Measurements from ENCODE around the gene GLYR1. TPM values are rescaled to one million over a fixed set of nuclear protein-coding genes. Genes with fewer than 3 reads are reported as not detected.

The GLYR1 gene
- total RNA-seq, 4 donors from 2014 or later: 86.0 to 129 (median 97.0) TPM

DNA sequence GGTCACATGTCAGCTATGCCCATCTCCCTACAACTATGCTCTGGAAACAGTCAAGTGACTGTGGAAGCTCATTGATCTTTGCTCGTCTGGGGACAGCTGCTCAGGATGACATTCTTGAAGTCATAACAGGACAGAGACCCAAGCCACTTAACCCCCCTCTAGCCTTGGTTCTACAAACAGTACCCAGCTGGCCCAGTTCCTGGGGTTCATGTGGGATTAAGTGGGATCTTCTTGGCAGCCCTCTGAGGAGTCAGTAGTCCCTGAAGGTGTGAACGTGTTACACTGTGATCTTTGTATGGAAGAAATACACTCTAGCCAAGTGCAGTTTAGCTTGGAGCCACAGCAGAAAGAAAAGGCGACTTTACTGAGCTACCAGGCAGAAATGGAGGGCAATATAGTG, 26.0 kb upstream of the GLYR1 start:
- ATAC-seq: no peak
- no peaks in the 10 kb centered on the region for H3K27me3 ChIP-seq
- WGBS, 2 donors (ENCODE audit: low coverage in 1 of 2): 64% methylated on average over 2 of the region's 3 CpGs; no CpG with 5 or more reads in 1 of the 2 donors
- H3K27ac ChIP-seq: no peak overlapping the region
- H3K36me3 ChIP-seq: peaks cover 0 to 99% of the 10 kb centered on the region in 2 donors
- no peak for TF ChIP-seq EP300 (IDR thresholded peaks at IDR 0.05)
- no peak for TF ChIP-seq POLR2AphosphoS5 (IDR thresholded peaks at IDR 0.05)
- TF ChIP-seq POLR2A (IDR thresholded peaks at IDR 0.05): no peak
- TF ChIP-seq, protein P1, sequence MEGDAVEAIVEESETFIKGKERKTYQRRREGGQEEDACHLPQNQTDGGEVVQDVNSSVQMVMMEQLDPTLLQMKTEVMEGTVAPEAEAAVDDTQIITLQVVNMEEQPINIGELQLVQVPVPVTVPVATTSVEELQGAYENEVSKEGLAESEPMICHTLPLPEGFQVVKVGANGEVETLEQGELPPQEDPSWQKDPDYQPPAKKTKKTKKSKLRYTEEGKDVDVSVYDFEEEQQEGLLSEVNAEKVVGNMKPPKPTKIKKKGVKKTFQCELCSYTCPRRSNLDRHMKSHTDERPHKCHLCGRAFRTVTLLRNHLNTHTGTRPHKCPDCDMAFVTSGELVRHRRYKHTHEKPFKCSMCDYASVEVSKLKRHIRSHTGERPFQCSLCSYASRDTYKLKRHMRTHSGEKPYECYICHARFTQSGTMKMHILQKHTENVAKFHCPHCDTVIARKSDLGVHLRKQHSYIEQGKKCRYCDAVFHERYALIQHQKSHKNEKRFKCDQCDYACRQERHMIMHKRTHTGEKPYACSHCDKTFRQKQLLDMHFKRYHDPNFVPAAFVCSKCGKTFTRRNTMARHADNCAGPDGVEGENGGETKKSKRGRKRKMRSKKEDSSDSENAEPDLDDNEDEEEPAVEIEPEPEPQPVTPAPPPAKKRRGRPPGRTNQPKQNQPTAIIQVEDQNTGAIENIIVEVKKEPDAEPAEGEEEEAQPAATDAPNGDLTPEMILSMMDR (IDR thresholded peaks at IDR 0.05): no peak
- no peaks in the 10 kb centered on the region for H3K9me3 ChIP-seq
- no peak overlapping the region for H3K4me3 ChIP-seq
- no peaks in the 10 kb centered on the region for H3K4me1 ChIP-seq

DNA sequence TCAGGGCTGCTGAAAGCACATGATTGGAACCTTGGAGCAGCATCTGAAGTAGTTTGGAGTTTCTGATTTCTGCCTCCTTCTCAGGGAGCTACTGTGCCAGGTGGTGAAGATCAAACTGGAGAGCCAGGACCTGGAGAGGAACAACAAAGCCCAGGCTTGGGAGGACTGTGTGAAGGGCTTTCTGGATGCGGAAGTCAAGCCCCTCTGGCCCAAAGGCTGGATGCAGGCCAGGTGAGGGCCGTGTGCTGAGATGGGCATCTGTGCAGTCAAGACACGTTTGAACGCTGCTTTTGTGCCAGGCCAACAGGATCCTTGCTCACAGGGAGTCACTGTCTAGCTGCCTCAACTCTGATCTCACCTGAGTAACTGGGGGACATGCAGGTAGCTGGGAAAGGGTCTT, 24.0 kb upstream of the GLYR1 start:
- ATAC-seq: no peak
- Histone ChIP-seq H3K9me3 (no peaks in the 10 kb centered on the region), H3K27me3 (no peaks in the 10 kb centered on the region), H3K4me1 (no peaks in the 10 kb centered on the region), H3K36me3 (peaks cover 0 to 83% of the 10 kb centered on the region in 2 donors), H3K27ac (no peak overlapping the region), H3K4me3 (no peak overlapping the region)
- WGBS, 2 donors (ENCODE audit: low coverage in 1 of 2): 87% methylated on average over 3 of the region's 4 CpGs; no CpG with 5 or more reads in 1 of the 2 donors
- TF ChIP-seq, protein P1 (IDR thresholded peaks at IDR 0.05): no peak
- TF ChIP-seq EP300 (IDR thresholded peaks at IDR 0.05): no peak
- no peak for TF ChIP-seq POLR2A (IDR thresholded peaks at IDR 0.05)
- no peak for TF ChIP-seq POLR2AphosphoS5 (IDR thresholded peaks at IDR 0.05)

DNA sequence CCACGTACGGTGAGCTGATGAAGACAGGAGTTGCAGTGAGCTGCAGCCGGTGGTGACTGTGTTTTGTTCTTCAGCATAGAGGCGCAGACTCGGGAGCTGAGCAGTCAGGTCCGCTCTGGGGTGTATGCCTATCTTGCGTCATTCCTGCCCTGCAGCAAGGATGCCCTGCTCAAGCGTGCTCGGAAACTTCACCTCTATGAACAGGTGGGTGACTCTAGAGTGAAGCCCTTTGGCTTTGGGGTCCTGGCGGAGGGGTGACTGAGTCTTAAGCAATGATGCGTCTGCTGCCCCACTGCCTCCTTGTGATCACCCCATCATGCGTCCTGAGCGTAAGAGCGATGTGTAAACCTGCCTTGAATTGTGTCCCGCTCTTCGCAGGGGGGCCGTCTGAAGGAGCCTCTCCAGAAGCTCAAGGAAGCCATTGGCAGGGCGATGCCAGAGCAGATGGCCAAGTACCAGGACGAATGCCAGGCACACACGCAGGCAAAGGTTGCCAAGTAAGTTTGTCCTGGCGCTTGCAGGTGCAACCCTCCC, 23.1 kb upstream of the GLYR1 start:
- WGBS, 2 donors (ENCODE audit: low coverage in 1 of 2): no CpG with 5 or more reads among the region's 21 CpGs

DNA sequence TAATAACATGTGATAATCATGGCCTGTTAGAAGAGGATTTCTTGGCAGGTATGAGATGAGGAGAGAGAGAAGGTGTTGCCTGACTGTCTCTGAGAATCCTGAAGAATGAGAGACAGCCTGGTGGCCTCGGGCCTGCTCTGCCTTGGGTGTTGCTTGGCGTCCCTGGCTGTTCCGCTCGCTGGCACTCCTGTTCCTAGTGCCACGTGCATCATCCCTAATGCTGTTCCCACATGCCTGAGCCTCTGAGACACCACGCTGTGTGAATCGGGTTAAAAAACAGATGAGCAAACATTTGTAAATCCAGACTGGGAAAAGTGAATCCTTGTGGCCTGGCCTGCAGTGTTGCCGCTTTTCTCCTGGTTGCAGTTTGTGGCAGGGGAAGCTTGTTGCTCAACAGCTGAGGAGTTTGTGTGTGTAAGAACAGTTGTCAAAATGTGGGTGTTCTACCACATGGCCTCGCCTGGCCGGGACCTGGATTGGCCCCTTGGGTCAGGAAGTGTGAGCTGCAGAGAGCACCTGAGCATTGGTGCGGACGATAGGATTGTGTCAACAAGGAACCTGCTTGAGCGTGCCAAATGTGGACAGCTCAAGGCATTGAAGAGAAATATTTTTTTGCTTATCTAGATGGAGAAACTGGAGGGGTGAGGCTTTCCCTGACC, 22.2 kb upstream of the GLYR1 start:
- no peak for ATAC-seq
- no peaks in the 10 kb centered on the region for H3K4me1 ChIP-seq
- no peaks in the 10 kb centered on the region for H3K9me3 ChIP-seq
- 71 to 100% methylated on average over 4 to 7 of the region's 13 CpGs for WGBS, 2 donors (ENCODE audit: low coverage in 1 of 2)
- no peak overlapping the region for H3K4me3 ChIP-seq
- peaks cover 0 to 69% of the 10 kb centered on the region in 2 donors for H3K36me3 ChIP-seq
- TF ChIP-seq, protein P1 (IDR thresholded peaks at IDR 0.05): no peak
- no peak for TF ChIP-seq POLR2A (IDR thresholded peaks at IDR 0.05)
- TF ChIP-seq POLR2AphosphoS5 (IDR thresholded peaks at IDR 0.05): no peak
- no peak for TF ChIP-seq EP300 (IDR thresholded peaks at IDR 0.05)
- H3K27me3 ChIP-seq: no peaks in the 10 kb centered on the region
- no peak overlapping the region for H3K27ac ChIP-seq

More for the DNA sequence above, 23.1 kb upstream of the GLYR1 start:
- TF ChIP-seq, protein P1 (IDR thresholded peaks at IDR 0.05): no peak
- TF ChIP-seq POLR2AphosphoS5 (IDR thresholded peaks at IDR 0.05) (no peak), EP300 (IDR thresholded peaks at IDR 0.05) (no peak), POLR2A (IDR thresholded peaks at IDR 0.05) (no peak)
- no peaks in the 10 kb centered on the region for H3K4me1 ChIP-seq
- H3K36me3 ChIP-seq: peaks cover 0 to 75% of the 10 kb centered on the region in 2 donors
- no peak for ATAC-seq
- no peak overlapping the region for H3K4me3 ChIP-seq
- H3K9me3 ChIP-seq: no peaks in the 10 kb centered on the region
- no peaks in the 10 kb centered on the region for H3K27me3 ChIP-seq
- no peak overlapping the region for H3K27ac ChIP-seq

DNA sequence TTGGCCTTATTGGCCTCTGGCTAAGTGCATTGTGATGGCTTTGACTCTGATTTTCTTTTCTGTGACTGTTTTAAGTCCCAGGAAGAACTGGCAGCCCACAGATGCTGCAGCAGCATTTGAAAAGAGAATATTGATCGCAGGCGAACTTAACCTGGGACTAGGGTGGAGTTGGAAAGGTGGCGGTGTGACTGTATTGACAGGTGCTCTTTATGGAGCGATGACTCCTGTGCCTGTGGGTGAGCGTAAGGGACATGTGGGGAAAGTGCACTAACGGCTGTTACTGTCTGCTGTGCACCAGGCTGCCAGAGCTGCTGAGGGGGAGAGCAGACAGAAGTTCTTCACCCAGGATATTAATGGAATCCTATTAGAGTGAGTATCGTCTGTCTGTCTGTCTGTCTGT, 21.4 kb upstream of the GLYR1 start:
- no peak for ATAC-seq
- TF ChIP-seq, protein P1 (IDR thresholded peaks at IDR 0.05): no peak
- TF ChIP-seq EP300 (IDR thresholded peaks at IDR 0.05) (no peak), POLR2AphosphoS5 (IDR thresholded peaks at IDR 0.05) (no peak), POLR2A (IDR thresholded peaks at IDR 0.05) (no peak)
- no peaks in the 10 kb centered on the region for H3K27me3 ChIP-seq
- H3K36me3 ChIP-seq: peaks cover 0 to 65% of the 10 kb centered on the region in 2 donors
- 93 to 94% methylated on average over 4 to 5 of the region's 7 CpGs for WGBS, 2 donors (ENCODE audit: low coverage in 1 of 2)
- H3K27ac ChIP-seq: no peak overlapping the region
- no peak overlapping the region for H3K4me3 ChIP-seq
- no peaks in the 10 kb centered on the region for H3K9me3 ChIP-seq
- H3K4me1 ChIP-seq: peaks cover 0 to 3% (median 0%) of the 10 kb centered on the region in 3 donors

Data from gastroesophageal sphincter (tissue), 4 donors.